ENCODE data around the gene CAMTA1.

DNA sequence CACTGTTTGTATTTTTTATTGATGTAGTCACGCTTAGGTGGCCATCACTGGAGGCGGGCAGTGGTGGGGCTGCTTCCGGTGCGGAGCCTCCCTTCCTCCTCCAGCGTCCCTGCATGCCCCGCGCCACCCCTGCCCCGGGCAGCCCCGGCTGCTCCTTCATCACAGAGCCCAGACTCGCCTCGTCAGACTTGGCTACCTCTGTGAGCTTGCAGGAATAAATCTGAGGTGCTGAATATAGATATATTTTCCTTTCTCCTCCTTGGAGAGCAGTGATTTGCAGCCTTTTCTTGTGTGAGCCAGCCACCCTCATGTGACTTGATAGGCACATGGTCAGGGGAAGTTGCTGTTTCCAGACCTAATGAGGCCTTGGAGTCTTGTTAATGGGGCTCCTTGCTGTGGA lies 573.2 kb downstream of the CAMTA1 start:
- TF ChIP-seq, protein P1, sequence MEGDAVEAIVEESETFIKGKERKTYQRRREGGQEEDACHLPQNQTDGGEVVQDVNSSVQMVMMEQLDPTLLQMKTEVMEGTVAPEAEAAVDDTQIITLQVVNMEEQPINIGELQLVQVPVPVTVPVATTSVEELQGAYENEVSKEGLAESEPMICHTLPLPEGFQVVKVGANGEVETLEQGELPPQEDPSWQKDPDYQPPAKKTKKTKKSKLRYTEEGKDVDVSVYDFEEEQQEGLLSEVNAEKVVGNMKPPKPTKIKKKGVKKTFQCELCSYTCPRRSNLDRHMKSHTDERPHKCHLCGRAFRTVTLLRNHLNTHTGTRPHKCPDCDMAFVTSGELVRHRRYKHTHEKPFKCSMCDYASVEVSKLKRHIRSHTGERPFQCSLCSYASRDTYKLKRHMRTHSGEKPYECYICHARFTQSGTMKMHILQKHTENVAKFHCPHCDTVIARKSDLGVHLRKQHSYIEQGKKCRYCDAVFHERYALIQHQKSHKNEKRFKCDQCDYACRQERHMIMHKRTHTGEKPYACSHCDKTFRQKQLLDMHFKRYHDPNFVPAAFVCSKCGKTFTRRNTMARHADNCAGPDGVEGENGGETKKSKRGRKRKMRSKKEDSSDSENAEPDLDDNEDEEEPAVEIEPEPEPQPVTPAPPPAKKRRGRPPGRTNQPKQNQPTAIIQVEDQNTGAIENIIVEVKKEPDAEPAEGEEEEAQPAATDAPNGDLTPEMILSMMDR (IDR thresholded peaks at IDR 0.05) = no peak
- TF ChIP-seq POLR2AphosphoS5 (IDR thresholded peaks at IDR 0.05; ENCODE audit: low read depth, low read length) (no peak), SIN3A (IDR thresholded peaks at IDR 0.05; ENCODE audit: borderline replicate concordance, insufficient read depth, low read depth, low read length) (no peak), TCF7L2 (IDR thresholded peaks at IDR 0.05; ENCODE audit: low read depth, low read length) (no peak)
- TF ChIP-seq, protein P2, sequence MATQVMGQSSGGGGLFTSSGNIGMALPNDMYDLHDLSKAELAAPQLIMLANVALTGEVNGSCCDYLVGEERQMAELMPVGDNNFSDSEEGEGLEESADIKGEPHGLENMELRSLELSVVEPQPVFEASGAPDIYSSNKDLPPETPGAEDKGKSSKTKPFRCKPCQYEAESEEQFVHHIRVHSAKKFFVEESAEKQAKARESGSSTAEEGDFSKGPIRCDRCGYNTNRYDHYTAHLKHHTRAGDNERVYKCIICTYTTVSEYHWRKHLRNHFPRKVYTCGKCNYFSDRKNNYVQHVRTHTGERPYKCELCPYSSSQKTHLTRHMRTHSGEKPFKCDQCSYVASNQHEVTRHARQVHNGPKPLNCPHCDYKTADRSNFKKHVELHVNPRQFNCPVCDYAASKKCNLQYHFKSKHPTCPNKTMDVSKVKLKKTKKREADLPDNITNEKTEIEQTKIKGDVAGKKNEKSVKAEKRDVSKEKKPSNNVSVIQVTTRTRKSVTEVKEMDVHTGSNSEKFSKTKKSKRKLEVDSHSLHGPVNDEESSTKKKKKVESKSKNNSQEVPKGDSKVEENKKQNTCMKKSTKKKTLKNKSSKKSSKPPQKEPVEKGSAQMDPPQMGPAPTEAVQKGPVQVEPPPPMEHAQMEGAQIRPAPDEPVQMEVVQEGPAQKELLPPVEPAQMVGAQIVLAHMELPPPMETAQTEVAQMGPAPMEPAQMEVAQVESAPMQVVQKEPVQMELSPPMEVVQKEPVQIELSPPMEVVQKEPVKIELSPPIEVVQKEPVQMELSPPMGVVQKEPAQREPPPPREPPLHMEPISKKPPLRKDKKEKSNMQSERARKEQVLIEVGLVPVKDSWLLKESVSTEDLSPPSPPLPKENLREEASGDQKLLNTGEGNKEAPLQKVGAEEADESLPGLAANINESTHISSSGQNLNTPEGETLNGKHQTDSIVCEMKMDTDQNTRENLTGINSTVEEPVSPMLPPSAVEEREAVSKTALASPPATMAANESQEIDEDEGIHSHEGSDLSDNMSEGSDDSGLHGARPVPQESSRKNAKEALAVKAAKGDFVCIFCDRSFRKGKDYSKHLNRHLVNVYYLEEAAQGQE (IDR thresholded peaks at IDR 0.05; ENCODE audit: insufficient read depth in 1 of 2, low read depth in 2 of 2, low read length in 1 of 2) = no peak
